BLaER1 treated with 17β-estradiol and CSF1 and Interleukin-3, amounts not matched to agents 10 nM and 100 nM (cell line): ENCODE data around the gene C15orf39.

ENCODE experiments used
- H3K27ac ChIP-seq, 11 experiments: shearing (Covaris generic); formaldehyde crosslinking; 2 replicates each; pipeline ENCODE4 v1.8.1; 2022
- H3K27me3 ChIP-seq, 11 experiments: shearing (Covaris generic); formaldehyde crosslinking; 2 replicates each; pipeline ENCODE4 v1.8.1; 2022
- H3K36me3 ChIP-seq, 11 experiments: shearing (Covaris generic); formaldehyde crosslinking; 2 replicates each; pipeline ENCODE4 v1.8.1; 2022
- H3K4me1 ChIP-seq, 10 experiments: shearing (Covaris generic); formaldehyde crosslinking; 2 replicates each; pipeline ENCODE4 v1.8.1; 2022
- H3K4me2 ChIP-seq, 11 experiments: shearing (Covaris generic); formaldehyde crosslinking; 2 replicates each; pipeline ENCODE4 v1.8.1; 2022
- H3K4me3 ChIP-seq, 10 experiments: shearing (Covaris generic); formaldehyde crosslinking; 2 replicates each; pipeline ENCODE4 v1.8.1; 2022
- H3K9ac ChIP-seq, 11 experiments: shearing (Covaris generic); formaldehyde crosslinking; 2 replicates each; pipeline ENCODE4 v1.8.1; 2022
- H3K9me3 ChIP-seq, 11 experiments: shearing (Covaris generic); formaldehyde crosslinking; replicated peaks in 1 of 11; 2 replicates each; pipeline ENCODE4 v1.8.1; 2022
- H4K20me1 ChIP-seq, 11 experiments: shearing (Covaris generic); formaldehyde crosslinking; 2 replicates each; pipeline ENCODE4 v1.8.1; 2022
- Cebpa-rat ChIP-seq, 11 experiments: shearing (Covaris generic); IDR thresholded peaks; 2 replicates each; pipeline ENCODE4 v1.8.1; 2022

Gene C15orf39

GRCh38 chr15:75185271-75186029 is 16.2 kb upstream of the C15orf39 start:
- no peak overlapping the region for H3K4me3 ChIP-seq
- H3K4me2 ChIP-seq, result peak overlapping the region; percentile 2 to 86 (median 64); a peak in 20 of 22 replicates
- H3K36me3 ChIP-seq, result no peaks in the 10 kb centered on the region
- no peak overlapping the region; a peak in 1 of 22 replicates for H3K9ac ChIP-seq
- H3K9me3 ChIP-seq, result peaks cover 4 to 9% (median 7%) of the 10 kb centered on the region in 11 experiments; a peak in 20 of 22 replicates
- TF ChIP-seq Cebpa-rat (IDR thresholded peaks at IDR 0.05), result no peak
- no peaks in the 10 kb centered on the region for H4K20me1 ChIP-seq
- peak overlapping the region in 6 of 11 experiments; percentile 2 to 63 (median 32); a peak in 5 of 22 replicates for H3K27ac ChIP-seq
- peaks cover 28 to 60% (median 40%) of the 10 kb centered on the region in 10 experiments for H3K4me1 ChIP-seq
- peaks cover 0 to 6% (median 4%) of the 10 kb centered on the region in 11 experiments; a peak in 18 of 22 replicates for H3K27me3 ChIP-seq

- Histone ChIP-seq H4K20me1 (no peaks in the 10 kb centered on the region), H3K27me3 (no peaks in the 10 kb centered on the region), H3K4me1 (peaks cover 25 to 54% (median 35%) of the 10 kb centered on the region in 10 experiments), H3K4me2 (peak overlapping the region in 2 of 11 experiments; percentile 13 to 32; a peak in 2 of 22 replicates), H3K9ac (no peak overlapping the region), H3K36me3 (no peaks in the 10 kb centered on the region), H3K4me3 (no peak overlapping the region), H3K27ac (no peak overlapping the region), H3K9me3 (peaks cover 10 to 15% (median 13%) of the 10 kb centered on the region in 11 experiments; a peak in 21 of 22 replicates)
- TF ChIP-seq Cebpa-rat (IDR thresholded peaks at IDR 0.05), result no peak
Measured at GRCh38 chr15:75186044-75186443, 15.6 kb upstream of the C15orf39 start.

GRCh38 chr15:75188499-75188898 is 13.2 kb upstream of the C15orf39 start:
- peaks cover 14 to 20% (median 19%) of the 10 kb centered on the region in 11 experiments; a peak in 21 of 22 replicates for H3K9me3 ChIP-seq
- no peaks in the 10 kb centered on the region for H4K20me1 ChIP-seq
- peak overlapping the region in 1 of 11 experiments; percentile 7; a peak in 1 of 22 replicates for H3K27ac ChIP-seq

GRCh38 chr15:75191235-75191634 is 10.4 kb upstream of the C15orf39 start:
- Histone ChIP-seq H3K27me3 (no peaks in the 10 kb centered on the region), H3K27ac (peak overlapping the region in 2 of 11 experiments; percentile 0 to 68; a peak in 2 of 22 replicates), H3K9ac (no peak overlapping the region), H4K20me1 (peaks cover 0 to 3% (median 0%) of the 10 kb centered on the region in 11 experiments; a peak in 1 of 22 replicates), H3K9me3 (peaks cover 14 to 20% (median 19%) of the 10 kb centered on the region in 11 experiments; a peak in 21 of 22 replicates), H3K36me3 (no peaks in the 10 kb centered on the region), H3K4me2 (no peak overlapping the region), H3K4me3 (no peak overlapping the region), H3K4me1 (peaks cover 32 to 55% (median 43%) of the 10 kb centered on the region in 10 experiments)
- no peak for TF ChIP-seq Cebpa-rat (IDR thresholded peaks at IDR 0.05)

More at GRCh38 chr15:75188499-75188898, 13.2 kb upstream of the C15orf39 start:
- no peaks in the 10 kb centered on the region for H3K36me3 ChIP-seq
- H3K4me2 ChIP-seq, result peak overlapping the region in 1 of 11 experiments; percentile 28; a peak in 1 of 22 replicates
- TF ChIP-seq Cebpa-rat (IDR thresholded peaks at IDR 0.05), result no peak
- peaks cover 19 to 53% (median 38%) of the 10 kb centered on the region in 10 experiments for H3K4me1 ChIP-seq
- no peak overlapping the region for H3K9ac ChIP-seq
- no peaks in the 10 kb centered on the region for H3K27me3 ChIP-seq
- H3K4me3 ChIP-seq, result no peak overlapping the region

- H3K4me3 ChIP-seq, result no peak overlapping the region
- H3K4me2 ChIP-seq, result peak overlapping the region in 5 of 11 experiments; percentile 2 to 90 (median 77); a peak in 4 of 22 replicates
- H3K9me3 ChIP-seq, result peaks cover 14 to 20% (median 19%) of the 10 kb centered on the region in 11 experiments; a peak in 21 of 22 replicates
- H3K27ac ChIP-seq, result peak overlapping the region in 7 of 11 experiments; percentile 11 to 68 (median 48); a peak in 7 of 22 replicates
- H3K27me3 ChIP-seq, result no peaks in the 10 kb centered on the region
- peaks cover 0 to 3% (median 0%) of the 10 kb centered on the region in 11 experiments; a peak in 1 of 22 replicates for H4K20me1 ChIP-seq
- H3K4me1 ChIP-seq, result peaks cover 36 to 59% (median 52%) of the 10 kb centered on the region in 10 experiments
- H3K9ac ChIP-seq, result no peak overlapping the region; a peak in 1 of 22 replicates
- no peaks in the 10 kb centered on the region for H3K36me3 ChIP-seq
- TF ChIP-seq Cebpa-rat (IDR thresholded peaks at IDR 0.05), result no peak
Measured at GRCh38 chr15:75192307-75192706, 9.4 kb upstream of the C15orf39 start.

GRCh38 chr15:75193272-75193671 is 8.4 kb upstream of the C15orf39 start:
- H3K27ac ChIP-seq, result peak overlapping the region in 8 of 11 experiments; percentile 20 to 68 (median 51); a peak in 12 of 22 replicates
- TF ChIP-seq Cebpa-rat (IDR thresholded peaks at IDR 0.05), result no peak
- peaks cover 40 to 68% (median 59%) of the 10 kb centered on the region in 10 experiments for H3K4me1 ChIP-seq
- H3K4me3 ChIP-seq, result no peak overlapping the region
- H4K20me1 ChIP-seq, result peaks cover 0 to 3% (median 0%) of the 10 kb centered on the region in 11 experiments; a peak in 1 of 22 replicates
- peak overlapping the region in 9 of 11 experiments; percentile 10 to 54 (median 37); a peak in 7 of 22 replicates for H3K9ac ChIP-seq
- peaks cover 14 to 20% (median 19%) of the 10 kb centered on the region in 11 experiments; a peak in 21 of 22 replicates for H3K9me3 ChIP-seq
- no peaks in the 10 kb centered on the region for H3K27me3 ChIP-seq
- peak overlapping the region; percentile 59 to 98 (median 80) for H3K4me2 ChIP-seq
- no peaks in the 10 kb centered on the region for H3K36me3 ChIP-seq

- peak overlapping the region in 8 of 11 experiments; percentile 10 to 54 (median 38); a peak in 8 of 22 replicates for H3K9ac ChIP-seq
- H3K36me3 ChIP-seq, result no peaks in the 10 kb centered on the region
- peak overlapping the region in 8 of 11 experiments; percentile 26 to 68 (median 52); a peak in 11 of 22 replicates for H3K27ac ChIP-seq
- H4K20me1 ChIP-seq, result peaks cover 0 to 3% (median 0%) of the 10 kb centered on the region in 11 experiments; a peak in 1 of 22 replicates
- no peak overlapping the region for H3K4me3 ChIP-seq
- H3K9me3 ChIP-seq, result peaks cover 14 to 20% (median 19%) of the 10 kb centered on the region in 11 experiments; a peak in 21 of 22 replicates
- peaks cover 47 to 72% (median 65%) of the 10 kb centered on the region in 10 experiments for H3K4me1 ChIP-seq
- no peaks in the 10 kb centered on the region for H3K27me3 ChIP-seq
- H3K4me2 ChIP-seq, result peak overlapping the region; percentile 59 to 98 (median 80)
- peak in 4 of 11 experiments; percentile 12 to 45 (median 32); a peak in 3 of 22 replicates for TF ChIP-seq Cebpa-rat (IDR thresholded peaks at IDR 0.05)
Measured at GRCh38 chr15:75193976-75194375, 7.7 kb upstream of the C15orf39 start.

GRCh38 chr15:75194397-75194796 is 7.3 kb upstream of the C15orf39 start:
- no peak overlapping the region for H3K4me3 ChIP-seq

More at GRCh38 chr15:75194397-75194796, 7.3 kb upstream of the C15orf39 start:
- peaks cover 14 to 20% (median 19%) of the 10 kb centered on the region in 11 experiments; a peak in 21 of 22 replicates for H3K9me3 ChIP-seq
- TF ChIP-seq Cebpa-rat (IDR thresholded peaks at IDR 0.05), result no peak
- peak overlapping the region; percentile 59 to 98 (median 80) for H3K4me2 ChIP-seq
- peaks cover 51 to 76% (median 69%) of the 10 kb centered on the region in 10 experiments for H3K4me1 ChIP-seq
- peaks cover 0 to 3% (median 0%) of the 10 kb centered on the region in 11 experiments; a peak in 1 of 22 replicates for H4K20me1 ChIP-seq
- no peaks in the 10 kb centered on the region for H3K36me3 ChIP-seq
- no peaks in the 10 kb centered on the region for H3K27me3 ChIP-seq
- peak overlapping the region in 6 of 11 experiments; percentile 10 to 45 (median 38); a peak in 5 of 22 replicates for H3K9ac ChIP-seq
- H3K27ac ChIP-seq, result peak overlapping the region in 6 of 11 experiments; percentile 38 to 68 (median 56); a peak in 7 of 22 replicates
